Hepatocyte (in vitro differentiated cells): Measurements from ENCODE around the gene LEFTY2. TPM values are rescaled to one million over a fixed set of nuclear protein-coding genes. Genes with fewer than 3 reads are reported as not detected.
A peak's percentile ranks its signal among the peaks of the same experiment; 100 is the strongest.

Experiments used
- DNase-seq: peaks from one replicate; pipeline ENCODE4 v3.0.0-alpha.2; 2016; ENCODE audit warnings: low spot score
- H2AFZ ChIP-seq: fragments of 200-600 bp; sonication (generic); 2 replicates; pipeline ENCODE4 v1.6.0; 2016; ENCODE audit warnings: antibody characterized with exemption, mild to moderate bottlenecking
- H3K27ac ChIP-seq: fragments of 200-600 bp; sonication (generic); 2 replicates; pipeline ENCODE4 v1.5.1; 2016; ENCODE audit warnings: mild to moderate bottlenecking
- H3K27me3 ChIP-seq: fragments of 200-600 bp; sonication (generic); 2 replicates; pipeline ENCODE4 v1.6.1; 2016
- H3K36me3 ChIP-seq: fragments of 200-600 bp; sonication (generic); replicated peaks from 2 replicates; pipeline ENCODE4 v1.5.1; 2016; ENCODE audit warnings: low read depth; ENCODE audit not compliant: insufficient read depth
- H3K4me1 ChIP-seq: fragments of 200-600 bp; sonication (generic); 2 replicates; pipeline ENCODE4 v1.5.1; 2016; ENCODE audit warnings: mild to moderate bottlenecking, moderate library complexity; ENCODE audit not compliant: insufficient read depth
- H3K4me2 ChIP-seq: fragments of 200-600 bp; sonication (generic); 2 replicates; pipeline ENCODE4 v1.6.0; 2016
- H3K4me3 ChIP-seq: fragments of 200-600 bp; sonication (generic); 2 replicates; pipeline ENCODE4 v1.5.1; 2016; ENCODE audit warnings: mild to moderate bottlenecking
- H3K79me2 ChIP-seq: fragments of 200-600 bp; sonication (generic); 2 replicates; pipeline ENCODE4 v1.6.0; 2017; ENCODE audit warnings: mild to moderate bottlenecking
- H3K9me2 ChIP-seq: fragments of 200-600 bp; sonication (generic); replicated peaks from 2 replicates; pipeline ENCODE4 v1.6.0; 2017; ENCODE audit warnings: mild to moderate bottlenecking; ENCODE audit not compliant: insufficient read depth
- H3K9me3 ChIP-seq: fragments of 200-600 bp; sonication (generic); 2 replicates; pipeline ENCODE4 v1.5.1; 2016; ENCODE audit warnings: low read depth, mild to moderate bottlenecking
- H4K20me1 ChIP-seq: fragments of 200-600 bp; sonication (generic); 2 replicates; pipeline ENCODE4 v1.6.0; 2016; ENCODE audit warnings: mild to moderate bottlenecking; ENCODE audit not compliant: insufficient read depth, poor library complexity, severe bottlenecking
- CTCF ChIP-seq: fragments of 200-600 bp; sonication (generic); IDR thresholded peaks from 2 replicates; pipeline ENCODE4 v1.5.1; 2016; ENCODE audit warnings: antibody characterized with exemption, mild to moderate bottlenecking; ENCODE audit not compliant: poor library complexity
- EZH2 ChIP-seq: fragments of 200-600 bp; sonication (generic); IDR thresholded peaks from 2 replicates; pipeline ENCODE4 v1.6.1; 2016; ENCODE audit warnings: antibody characterized with exemption, mild to moderate bottlenecking, borderline replicate concordance
- EZH2phosphoT487 ChIP-seq: fragments of 200-600 bp; sonication (generic); IDR thresholded peaks from one replicate; pipeline ENCODE4 v1.6.1; 2018; ENCODE audit warnings: antibody characterized with exemption, mild to moderate bottlenecking, low read depth, moderate library complexity; ENCODE audit not compliant: unreplicated experiment, severe bottlenecking
- WGBS: methylation state at CpG from one replicate; pipeline ENCODE4 v1.1.6; 2016; ENCODE audit warnings: low lambda C conversion rate; ENCODE audit errors: missing lambda C conversion rate; 5-methylcytosine and 5-hydroxymethylcytosine counted together
- polyA plus RNA-seq: library from polyadenylated mRNA; unstranded; fragments of >200 nt; fragmentation: Nextera tagmentation; extraction: Ambion mirVana; gene quantifications from 2 replicates; pipeline ENCODE4 v1.2.1, GENCODE V29; 2016
- total RNA-seq: library from RNA; depleted of rRNA; stranded (reverse); fragments of >200 nt; gene quantifications from 2 replicates; pipeline ENCODE4 v1.2.3, GENCODE V29; 2014

LEFTY2 gene
- total and polyA plus RNA-seq, 2 experiments from 2014 or later: 0.60 to 1.1 TPM

DNA sequence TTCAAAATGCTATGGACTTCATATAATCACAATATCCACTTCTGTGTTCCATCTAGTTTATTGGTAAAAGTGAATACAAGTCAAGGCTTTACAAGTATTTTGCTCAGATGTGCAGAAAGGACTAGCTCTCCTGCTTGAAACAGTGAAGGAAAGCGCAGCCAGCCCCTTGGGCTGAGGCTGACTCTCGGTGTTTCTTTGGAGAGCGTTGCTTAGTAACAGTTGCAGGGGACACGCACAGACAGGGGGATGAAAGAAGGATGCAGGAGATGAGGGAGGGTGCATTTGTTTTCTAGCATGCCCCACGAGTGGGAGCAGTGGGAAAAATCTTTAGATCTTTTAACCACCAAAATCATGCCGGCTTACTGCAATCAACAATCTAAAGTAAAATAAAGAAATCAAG is 26.1 kb downstream of the LEFTY2 start:
- H3K9me3 ChIP-seq: no peaks in the 10 kb centered on the region

GRCh38 chr1:225914391-225914790 is 26.6 kb downstream of the LEFTY2 start:
- H4K20me1 ChIP-seq: no peaks in the 10 kb centered on the region
- H3K79me2 ChIP-seq: no peaks in the 10 kb centered on the region
- H3K4me1 ChIP-seq: peaks cover 15% of the 10 kb centered on the region
- no peak overlapping the region for H3K27ac ChIP-seq
- WGBS: 92% methylated on average over 6 of the region's 6 CpGs
- no peak overlapping the region for H2AFZ ChIP-seq
- H3K4me2 ChIP-seq: no peak overlapping the region
- no peak for DNase-seq
- no peak overlapping the region for H3K4me3 ChIP-seq
- no peaks in the 10 kb centered on the region for H3K36me3 ChIP-seq
- no peaks in the 10 kb centered on the region for H3K9me3 ChIP-seq
- no peaks in the 10 kb centered on the region for H3K27me3 ChIP-seq
- no peak for TF ChIP-seq EZH2phosphoT487
- no peak for TF ChIP-seq EZH2
- TF ChIP-seq CTCF: no peak
- no peaks in the 10 kb centered on the region for H3K9me2 ChIP-seq

More for the DNA sequence above, 26.1 kb downstream of the LEFTY2 start:
- Histone ChIP-seq H3K4me2 (no peak overlapping the region), H3K27ac (no peak overlapping the region), H3K27me3 (no peaks in the 10 kb centered on the region), H3K4me1 (peaks cover 15% of the 10 kb centered on the region), H3K9me2 (no peaks in the 10 kb centered on the region), H4K20me1 (no peaks in the 10 kb centered on the region), H2AFZ (no peak overlapping the region), H3K36me3 (no peaks in the 10 kb centered on the region), H3K4me3 (no peak overlapping the region), H3K79me2 (no peaks in the 10 kb centered on the region)
- 66% methylated on average over 6 of the region's 6 CpGs for WGBS
- TF ChIP-seq EZH2 (no peak), CTCF (no peak), EZH2phosphoT487 (no peak)
- DNase-seq: no peak

DNA sequence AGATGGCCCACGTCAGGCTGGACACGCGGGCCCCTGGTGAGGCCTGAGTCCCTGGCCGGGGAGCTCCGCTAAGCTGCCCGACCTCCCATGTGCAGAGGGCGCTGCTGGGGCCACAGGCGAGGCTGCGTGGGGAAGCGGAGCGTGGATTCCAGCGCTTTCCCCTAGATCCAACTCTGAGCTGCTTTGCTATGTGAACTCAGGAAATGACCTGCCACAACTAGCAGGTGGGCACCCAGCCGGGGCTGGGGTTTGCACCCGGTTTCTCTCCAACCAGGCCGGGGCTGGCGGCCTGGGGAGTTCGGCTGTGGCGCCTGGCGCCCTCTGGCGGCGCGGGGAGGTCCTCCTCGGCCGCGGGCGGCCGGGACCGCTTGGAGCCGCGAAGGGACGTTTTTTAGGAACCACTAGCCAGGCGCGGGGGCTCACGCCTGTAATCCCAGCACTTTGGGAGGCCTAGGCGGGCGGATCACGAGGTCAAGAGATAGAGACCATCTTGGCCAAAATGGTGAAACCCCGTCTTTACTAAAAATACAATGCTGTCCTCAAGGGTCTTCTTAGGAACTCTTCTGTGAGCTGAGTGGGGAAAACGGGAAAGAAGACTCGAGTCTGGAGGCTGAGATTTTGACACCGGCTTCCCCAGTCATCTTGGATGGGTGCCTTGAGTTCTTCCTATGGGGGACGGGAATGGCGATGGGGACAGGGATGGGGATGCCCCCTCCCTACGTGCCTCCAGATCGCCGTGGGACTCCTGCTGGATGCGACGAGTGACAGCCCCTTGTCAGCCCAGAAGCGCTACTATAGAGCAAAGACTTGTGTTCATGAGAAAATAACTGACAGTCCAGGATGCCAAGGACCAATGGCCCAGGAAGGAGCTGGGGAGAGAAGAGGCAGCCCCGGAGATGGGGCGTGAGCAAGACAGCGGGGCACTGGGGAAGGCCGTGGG is 29.6 kb downstream of the LEFTY2 start:
- DNase-seq: peak; percentile 80
- Histone ChIP-seq H4K20me1 (no peaks in the 10 kb centered on the region), H3K9me3 (no peaks in the 10 kb centered on the region), H2AFZ (no peak overlapping the region), H3K27me3 (no peaks in the 10 kb centered on the region), H3K4me1 (peaks cover 15% of the 10 kb centered on the region), H3K4me3 (no peak overlapping the region), H3K36me3 (no peaks in the 10 kb centered on the region), H3K27ac (no peak overlapping the region), H3K4me2 (peak overlapping the region; percentile 69), H3K9me2 (no peaks in the 10 kb centered on the region), H3K79me2 (no peaks in the 10 kb centered on the region)
- no peak for TF ChIP-seq EZH2phosphoT487
- TF ChIP-seq EZH2: no peak
- peak; percentile 85 for TF ChIP-seq CTCF
- 40% methylated on average over 52 of the region's 53 CpGs for WGBS
